ENCODE data around the gene FAM124A.

- TF ChIP-seq POLR2A (IDR thresholded peaks at IDR 0.05) = no peak
- TF ChIP-seq POLR2AphosphoS5 (IDR thresholded peaks at IDR 0.05) = no peak
- no peak for TF ChIP-seq CTCF (IDR thresholded peaks at IDR 0.05)
- no peak for TF ChIP-seq EP300 (IDR thresholded peaks at IDR 0.05)
Measured at GRCh38 chr13:51251480-51251879, 29.3 kb downstream of the FAM124A start.
